ENCODE data around the gene SLC46A1.

SLC46A1 gene

DNA sequence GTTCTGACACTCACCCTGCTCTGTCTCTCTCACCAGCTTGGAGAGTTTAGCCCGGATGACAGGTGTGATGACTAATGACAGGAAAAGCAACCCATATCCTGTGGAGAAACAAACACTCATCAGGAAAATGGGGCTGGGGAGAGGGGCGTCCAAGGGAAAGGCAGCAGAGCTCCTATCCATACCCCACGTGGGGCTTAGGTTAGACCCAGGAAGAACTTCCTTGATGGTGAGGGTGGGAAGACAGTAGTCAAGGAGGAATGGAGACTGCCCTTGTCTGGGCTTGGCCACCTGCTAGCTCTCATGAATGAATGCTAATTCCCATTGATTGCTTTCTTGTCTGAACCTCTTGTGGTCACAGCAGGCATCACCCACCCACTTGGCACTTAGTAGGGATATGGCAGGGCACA, 3.8 kb downstream of the SLC46A1 start:
- Histone ChIP-seq H3K27me3 (ENCODE audit: control insufficient read depth, low read length) (0 out of 2 replicates have a peak, but pooled peaks cover 2% of the 10 kb centered on the region), H3K27ac (ENCODE audit: low read depth, low read length) (no peak overlapping the region), H3K79me2 (ENCODE audit: control insufficient read depth, low read length) (no peaks in the 10 kb centered on the region), H3K36me3 (ENCODE audit: control insufficient read depth, low read length) (no peaks in the 10 kb centered on the region), H3F3A (ENCODE audit: control insufficient read depth, insufficient read depth) (no peaks in the 10 kb centered on the region), H3K9me3 (ENCODE audit: control insufficient read depth, insufficient read depth, low read length) (no peaks in the 10 kb centered on the region), H3K9me2 (replicated peaks; ENCODE audit: control insufficient read depth, low read length) (no peaks in the 10 kb centered on the region), H3K4me1 (ENCODE audit: control insufficient read depth, low read length) (peaks cover 24% of the 10 kb centered on the region), H3K4me3 (ENCODE audit: low read length) (no peak overlapping the region), H3K4me2 (ENCODE audit: low read length) (no peak overlapping the region), H4K20me1 (ENCODE audit: control insufficient read depth, insufficient read depth, low read depth, low read length) (no peaks in the 10 kb centered on the region)
- TF ChIP-seq EZH2phosphoT487 (IDR thresholded peaks at IDR 0.05; ENCODE audit: borderline replicate concordance, low read length) (no peak), CTCF (IDR thresholded peaks at IDR 0.05; ENCODE audit: low read depth, low read length, poor library complexity, severe bottlenecking) (no peak)

- Histone ChIP-seq H3F3A (ENCODE audit: control insufficient read depth, insufficient read depth) (no peaks in the 10 kb centered on the region), H3K4me3 (ENCODE audit: low read length) (no peak overlapping the region), H3K79me2 (ENCODE audit: control insufficient read depth, low read length) (no peaks in the 10 kb centered on the region), H3K9me2 (replicated peaks; ENCODE audit: control insufficient read depth, low read length) (no peaks in the 10 kb centered on the region), H3K27me3 (ENCODE audit: control insufficient read depth, low read length) (no peaks in the 10 kb centered on the region), H3K36me3 (ENCODE audit: control insufficient read depth, low read length) (peaks cover 4% of the 10 kb centered on the region; the same call in 1 of the 2 replicates), H4K20me1 (ENCODE audit: control insufficient read depth, insufficient read depth, low read depth, low read length) (no peaks in the 10 kb centered on the region), H3K9me3 (ENCODE audit: control insufficient read depth, insufficient read depth, low read length) (no peaks in the 10 kb centered on the region), H3K27ac (ENCODE audit: low read depth, low read length) (no peak overlapping the region), H3K4me2 (ENCODE audit: low read length) (no peak overlapping the region), H3K4me1 (ENCODE audit: control insufficient read depth, low read length) (peaks cover 13% of the 10 kb centered on the region)
- no peak for TF ChIP-seq CTCF (IDR thresholded peaks at IDR 0.05; ENCODE audit: low read depth, low read length, poor library complexity, severe bottlenecking)
Observed at GRCh38 chr17:28399808-28400207, 6.2 kb downstream of the SLC46A1 start.

DNA sequence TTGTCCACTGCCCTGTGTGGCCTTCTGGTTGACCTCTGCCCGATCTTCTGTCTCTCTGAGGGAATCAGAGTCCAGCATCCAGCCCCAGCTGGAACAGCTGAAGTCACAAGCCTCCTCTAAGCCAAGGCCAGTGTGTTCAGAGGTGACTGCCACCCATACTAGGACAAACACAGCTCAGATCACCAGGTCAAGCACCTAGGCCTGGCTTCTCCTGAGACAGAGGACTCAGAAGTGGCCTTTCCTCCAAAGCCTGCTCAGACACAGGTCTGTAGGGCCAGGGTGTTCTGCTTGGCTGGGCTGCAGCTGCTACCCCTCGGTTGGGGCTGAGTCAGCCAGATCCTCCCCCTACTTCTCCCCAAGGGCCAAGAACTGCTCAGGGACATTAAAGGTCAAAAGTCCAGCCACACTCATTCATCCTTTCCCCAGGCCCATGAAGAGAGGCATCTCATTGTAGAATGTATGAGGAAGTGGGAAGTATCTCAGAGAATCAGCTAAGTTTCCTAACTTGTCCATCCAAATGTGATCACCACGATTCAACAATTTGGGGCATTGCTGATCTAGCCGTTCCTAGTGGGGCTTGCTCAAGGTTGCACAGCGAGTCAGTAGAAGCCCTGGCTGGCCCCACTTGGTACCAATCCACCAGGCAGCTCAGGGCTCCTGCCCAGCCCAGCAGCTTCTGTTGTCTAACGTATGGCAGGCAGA, 7.6 kb downstream of the SLC46A1 start:
- Histone ChIP-seq H3F3A (ENCODE audit: control insufficient read depth, insufficient read depth) (no peaks in the 10 kb centered on the region), H3K27me3 (ENCODE audit: control insufficient read depth, low read length) (no peaks in the 10 kb centered on the region), H3K27ac (ENCODE audit: low read depth, low read length) (no peak overlapping the region), H3K9me2 (replicated peaks; ENCODE audit: control insufficient read depth, low read length) (no peaks in the 10 kb centered on the region), H4K20me1 (ENCODE audit: control insufficient read depth, insufficient read depth, low read depth, low read length) (no peaks in the 10 kb centered on the region), H3K4me3 (ENCODE audit: low read length) (no peak overlapping the region), H3K36me3 (ENCODE audit: control insufficient read depth, low read length) (peaks cover 4% of the 10 kb centered on the region; the same call in 1 of the 2 replicates), H3K9me3 (ENCODE audit: control insufficient read depth, insufficient read depth, low read length) (no peaks in the 10 kb centered on the region), H3K4me2 (ENCODE audit: low read length) (no peak overlapping the region), H3K79me2 (ENCODE audit: control insufficient read depth, low read length) (no peaks in the 10 kb centered on the region), H3K4me1 (ENCODE audit: control insufficient read depth, low read length) (peaks cover 3% of the 10 kb centered on the region; the same call in 1 of the 2 replicates)
- TF ChIP-seq EZH2phosphoT487 (IDR thresholded peaks at IDR 0.05; ENCODE audit: borderline replicate concordance, low read length) (no peak), CTCF (IDR thresholded peaks at IDR 0.05; ENCODE audit: low read depth, low read length, poor library complexity, severe bottlenecking) (no peak)
